Stimulated activated CD4-positive, alpha-beta T cell treated with anti-CD3 and anti-CD28 coated beads, Interleukin-15, amount 100 ng/mL, for 48 hours (primary cell): Measurements from ENCODE around the gene DHRS2.

ENCODE experiments used
- DNase-seq, 2 donors: peaks; one replicate each; pipeline ENCODE4 v3.0.0-alpha.2; 2020; ENCODE audit warnings: low read depth in 2 of 2

Gene DHRS2

DNA sequence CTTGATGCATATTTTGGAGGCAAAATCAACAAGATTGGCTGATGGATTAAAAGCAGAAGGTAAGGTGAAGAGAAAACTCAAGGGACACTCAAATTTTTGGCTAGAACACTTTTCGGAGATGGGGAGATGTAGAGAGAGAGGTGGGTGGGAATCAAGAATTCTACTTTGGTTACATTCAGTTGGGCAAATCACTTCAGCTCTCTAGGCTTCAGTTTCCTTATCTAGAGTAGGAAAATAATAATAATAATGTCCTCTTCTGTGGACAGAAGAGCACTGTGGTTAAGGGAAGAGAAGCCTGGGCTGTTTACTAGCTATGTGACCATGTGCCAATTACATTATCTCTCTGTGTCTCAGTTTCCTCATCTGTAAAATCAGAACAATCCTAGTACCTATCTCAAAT is 23.4 kb upstream of the DHRS2 start:
- DNase-seq = no peak

DNA sequence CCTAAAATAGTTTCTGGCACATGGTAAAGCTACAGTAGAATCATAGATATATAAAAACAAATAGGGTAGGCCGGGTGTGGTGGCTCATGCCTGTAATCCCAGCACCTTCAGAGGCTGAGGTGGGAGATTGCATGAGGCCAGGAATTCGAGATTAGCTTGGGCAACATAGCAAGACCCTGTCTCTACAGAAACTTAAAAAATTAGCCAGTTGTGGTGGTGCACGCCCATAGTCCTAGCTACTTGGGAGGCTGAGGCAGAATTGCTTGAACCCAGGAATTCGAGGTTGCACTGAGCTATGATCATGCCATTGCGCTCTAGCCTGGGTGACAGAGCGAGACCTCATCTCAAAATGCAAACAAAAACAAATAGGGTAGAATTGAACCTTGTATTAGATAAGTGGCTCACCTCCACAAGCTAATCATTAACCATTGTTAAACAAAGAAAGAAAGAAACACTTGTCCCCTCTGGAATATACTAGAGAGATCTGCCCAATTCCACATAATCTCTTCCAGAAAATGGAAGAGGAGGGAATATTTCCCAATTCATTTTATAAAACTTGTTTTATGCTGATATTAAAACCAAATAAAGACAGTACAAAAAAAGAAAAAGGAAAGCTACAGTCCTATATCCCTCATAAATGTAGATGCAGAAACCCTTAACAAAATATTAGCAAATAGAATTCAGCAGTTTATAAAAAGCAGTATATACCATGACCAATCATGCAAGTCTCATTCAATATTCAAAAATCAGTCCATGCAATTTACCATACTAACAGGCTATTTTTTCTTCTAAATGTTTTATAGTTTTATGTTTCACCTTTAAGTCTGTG is 22.7 kb upstream of the DHRS2 start:
- no peak for DNase-seq

DNA sequence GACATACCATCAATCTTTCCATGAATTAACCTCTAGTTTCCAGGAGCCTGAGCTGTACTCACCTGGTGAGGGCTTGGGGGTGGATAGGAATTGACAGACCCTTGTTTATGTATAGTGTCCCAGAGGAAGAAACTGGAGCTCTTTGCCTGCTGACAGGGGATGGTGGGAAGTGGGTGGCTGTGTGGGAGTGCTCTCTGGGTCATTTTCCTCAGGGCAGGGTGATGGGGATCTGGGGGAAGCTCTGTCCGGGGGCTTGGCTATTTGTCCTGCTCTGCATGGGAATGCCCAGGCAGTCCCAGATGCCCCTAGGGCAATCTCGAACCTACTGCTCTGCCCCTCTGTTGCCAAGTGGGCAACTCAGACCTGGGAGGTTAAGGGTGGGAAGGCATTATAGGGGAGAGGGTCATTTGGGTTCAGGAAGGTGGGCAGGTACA is 21.8 kb upstream of the DHRS2 start:
- DNase-seq = no peak

DNA sequence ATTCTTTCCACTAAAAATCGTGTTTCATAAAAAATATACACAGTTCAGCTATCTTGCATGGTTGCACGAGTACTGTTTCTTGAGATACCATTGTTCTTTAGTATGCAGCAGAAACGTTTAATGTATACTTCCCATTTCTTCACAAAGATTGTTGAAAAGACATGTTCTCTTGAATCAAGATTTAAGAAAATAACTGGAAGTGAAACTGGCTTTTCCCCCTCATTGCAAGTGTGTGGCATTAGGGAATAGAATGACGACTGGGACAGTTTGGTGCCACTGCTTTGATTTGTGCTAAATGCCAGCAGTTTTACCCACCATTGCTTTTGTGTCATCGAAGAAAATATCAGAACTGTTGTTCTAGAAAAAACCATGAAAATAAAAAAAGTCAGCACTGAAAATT is 20.3 kb upstream of the DHRS2 start:
- no peak for DNase-seq

DNA sequence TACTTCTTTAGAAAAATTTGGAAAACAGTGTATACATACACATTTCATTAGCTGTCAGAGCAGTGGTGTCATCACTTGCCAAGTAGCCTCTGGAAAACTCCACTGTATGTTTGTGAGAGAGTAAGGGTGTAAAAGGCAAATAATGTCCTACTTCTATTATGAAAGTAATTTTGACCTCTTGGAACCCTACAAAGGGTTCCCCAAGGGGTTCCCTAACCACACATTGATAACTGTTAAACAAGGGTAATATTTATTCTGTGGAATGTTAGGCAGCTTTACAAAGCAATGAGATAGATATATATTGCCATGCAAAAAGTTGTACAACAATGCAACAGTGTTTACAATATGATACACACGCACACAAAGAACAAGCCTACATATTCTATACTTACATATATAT is 18.6 kb upstream of the DHRS2 start:
- DNase-seq = no peak

DNA sequence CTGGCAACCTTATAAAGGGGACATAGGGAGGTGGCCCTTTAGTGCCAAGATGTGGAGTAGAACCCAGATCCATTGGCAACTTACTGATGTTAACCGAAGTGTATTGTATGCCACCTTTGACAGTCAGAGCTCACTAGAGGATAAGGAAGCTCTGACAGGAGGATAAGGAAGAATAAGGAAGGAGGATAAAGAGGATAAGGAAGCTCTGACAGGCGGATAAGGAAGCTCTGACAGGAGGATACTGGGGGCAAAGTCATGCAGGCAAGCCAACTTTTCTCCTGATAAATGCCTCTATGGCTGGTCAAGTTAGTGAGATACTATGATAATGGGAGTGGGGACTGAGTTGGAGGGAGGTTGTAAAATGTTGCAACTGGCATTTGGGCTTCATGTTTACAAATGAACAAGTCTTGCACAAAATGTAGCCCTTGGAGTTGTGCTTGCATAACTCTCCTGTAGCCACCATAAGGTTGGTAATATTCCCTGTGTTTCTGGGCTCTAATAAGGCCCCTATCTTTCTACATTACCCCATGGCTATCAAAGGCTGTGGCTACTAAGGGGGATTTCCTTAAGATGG is 17.7 kb upstream of the DHRS2 start:
- no peak for DNase-seq

DNA sequence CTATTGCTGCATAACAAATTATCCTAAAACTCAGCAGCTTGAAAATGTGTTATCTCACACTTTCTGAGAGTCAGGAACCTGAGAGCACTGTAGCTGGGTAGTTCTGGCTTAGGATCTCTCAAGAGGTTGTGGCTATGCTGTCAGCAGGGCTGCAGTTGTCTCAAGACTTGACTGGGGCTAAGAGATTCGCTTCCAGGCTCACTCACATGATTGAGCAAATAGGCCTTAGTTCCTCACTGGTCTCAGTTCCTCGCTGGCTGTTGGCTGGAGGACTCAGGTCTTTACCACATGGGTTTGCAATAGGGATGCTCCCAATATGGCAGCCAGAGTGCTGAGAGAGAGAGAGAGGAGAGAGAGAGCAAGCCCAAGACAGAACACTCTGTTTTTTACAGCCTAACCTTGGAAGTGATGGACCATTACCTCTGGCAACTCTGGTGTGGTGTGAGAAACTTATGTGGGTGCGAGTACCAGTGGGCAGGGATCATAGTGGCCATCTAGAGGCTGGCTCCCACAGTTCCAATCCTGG is 15.9 kb upstream of the DHRS2 start:
- no peak for DNase-seq

DNA sequence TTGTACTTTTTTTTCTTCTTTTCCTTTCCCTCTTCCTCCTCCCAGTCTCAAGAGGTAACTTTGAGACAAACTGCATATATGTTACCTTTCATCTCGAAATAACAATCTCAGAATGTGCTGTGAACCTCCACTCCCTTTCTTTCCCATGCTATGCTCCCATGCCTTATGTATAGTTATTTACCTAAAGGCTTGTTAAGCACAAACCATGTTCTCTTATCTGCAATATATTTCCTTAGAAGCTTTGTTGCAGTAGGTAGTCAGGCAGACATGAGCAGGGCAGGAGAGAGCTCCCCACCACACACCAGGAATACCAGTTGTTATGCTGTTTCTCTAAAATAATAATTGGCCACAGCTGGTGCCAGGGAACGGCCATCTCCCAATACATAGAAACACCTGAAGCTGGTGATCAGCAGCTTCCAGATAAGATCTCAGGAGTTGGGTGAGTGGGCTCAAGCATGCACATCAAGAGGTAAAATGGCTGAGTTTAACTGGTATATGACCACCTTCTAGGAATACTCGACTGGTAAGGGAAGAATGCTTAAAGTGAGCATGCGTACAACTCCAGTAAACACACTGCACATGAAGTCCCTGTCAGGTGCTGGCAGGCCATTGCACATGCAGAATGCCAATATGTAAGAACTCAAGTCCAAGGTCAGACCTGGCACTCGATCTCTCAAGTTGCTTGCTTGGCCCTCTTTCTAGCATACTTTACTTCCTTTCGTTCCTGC is 14.8 kb upstream of the DHRS2 start:
- no peak for DNase-seq

DNA sequence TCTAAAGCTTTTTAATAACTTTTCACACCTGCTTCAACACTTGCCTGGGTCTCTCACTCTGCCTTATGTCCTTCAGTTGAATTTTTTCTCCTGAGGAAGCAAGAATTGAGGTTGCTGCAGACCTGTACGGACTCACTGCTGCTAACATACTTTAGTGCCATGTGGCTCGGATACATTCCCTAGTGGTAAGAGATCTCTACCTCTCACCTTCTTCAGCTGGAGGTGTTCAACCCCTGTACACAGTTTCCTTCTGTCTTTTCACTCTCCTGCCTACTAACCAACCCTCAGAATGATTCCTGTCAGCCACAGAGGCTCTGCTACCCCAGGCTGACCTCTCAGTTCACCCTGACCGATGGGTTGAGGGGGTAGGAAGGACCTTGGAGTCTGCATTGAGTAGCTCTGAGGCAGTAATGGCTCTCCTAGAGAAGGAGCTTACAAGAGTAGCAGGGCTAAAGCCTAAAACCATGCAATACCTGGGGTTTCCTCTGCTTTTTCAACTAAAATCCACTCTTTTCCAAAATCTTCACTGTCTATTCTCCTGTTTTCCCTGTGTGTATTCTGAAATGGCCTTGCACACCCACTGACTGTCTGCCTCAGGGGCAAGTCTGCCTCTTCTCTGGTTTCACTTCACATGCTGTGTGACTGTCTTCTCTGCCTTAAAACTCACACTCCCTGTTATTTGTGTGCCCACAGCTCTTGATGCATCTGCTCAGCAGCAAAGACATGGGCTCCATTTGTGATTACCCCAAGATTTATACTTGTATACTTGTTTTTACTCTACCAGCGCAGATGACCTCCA is 14.0 kb upstream of the DHRS2 start:
- DNase-seq = no peak

DNA sequence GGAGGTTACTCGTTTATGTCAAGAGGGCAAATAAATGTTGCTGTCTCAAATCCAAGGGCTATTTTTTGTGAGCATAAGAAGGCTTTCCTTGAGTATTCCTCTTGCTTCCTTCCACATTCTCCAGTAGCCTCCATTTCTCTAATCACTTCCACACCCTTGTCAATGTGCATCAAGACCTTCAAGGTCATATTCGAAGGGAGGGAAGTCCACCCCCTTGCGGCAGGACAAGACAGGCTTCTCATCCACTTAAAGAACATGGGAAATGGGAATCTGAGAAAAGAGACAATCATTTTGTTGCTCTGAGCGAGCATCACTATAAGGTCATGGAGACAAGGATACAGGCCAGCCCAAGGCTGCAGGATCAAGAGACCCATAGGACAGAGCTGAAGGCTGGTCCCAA is 13.2 kb upstream of the DHRS2 start:
- DNase-seq = no peak

DNA sequence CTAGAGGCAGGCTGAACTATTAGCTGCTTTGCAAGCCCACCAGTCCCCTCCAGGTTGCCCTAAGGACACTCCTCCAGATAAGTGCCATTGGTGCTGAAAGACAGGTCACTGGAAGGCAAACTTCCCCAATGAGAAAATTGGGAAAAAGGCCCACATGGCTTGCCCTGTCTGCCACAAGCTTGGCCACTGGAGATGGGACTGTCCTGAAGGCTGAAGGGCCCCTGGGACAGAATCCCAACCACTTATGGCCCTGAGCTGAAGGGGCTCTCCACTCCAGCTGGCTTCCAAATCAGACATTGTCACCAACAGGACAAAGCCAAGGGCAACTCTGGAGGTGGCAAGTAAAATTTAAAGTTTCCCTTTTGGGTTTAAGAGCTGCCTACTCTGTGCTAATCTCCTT is 12.2 kb upstream of the DHRS2 start:
- DNase-seq = no peak

DNA sequence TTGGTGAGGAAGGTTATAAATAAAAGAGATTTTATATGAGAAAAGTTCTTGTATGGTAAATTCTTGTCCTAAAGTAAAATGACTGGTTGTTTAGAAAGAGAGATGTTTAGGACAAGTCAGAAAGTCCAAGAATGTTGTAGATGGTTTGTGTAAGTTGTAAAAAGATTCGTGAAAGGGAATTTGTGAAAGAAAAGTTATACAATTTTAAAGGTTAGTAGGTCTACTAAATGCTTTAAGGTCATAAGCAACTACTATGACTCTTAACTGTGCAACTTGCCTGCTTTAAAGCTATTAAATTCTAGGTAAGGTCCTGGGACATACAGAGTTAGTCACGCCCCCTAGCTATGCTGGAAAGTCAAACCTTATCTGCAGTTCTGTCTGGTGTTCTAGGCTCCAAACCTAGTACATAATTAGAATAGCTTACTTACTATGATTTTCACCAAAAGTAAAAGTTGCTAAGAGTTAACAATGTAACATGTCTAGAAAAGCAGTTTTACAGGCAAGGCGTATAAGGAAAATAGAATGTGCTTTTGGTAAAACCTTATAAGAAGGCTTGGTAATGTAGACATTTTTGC is 11.2 kb upstream of the DHRS2 start:
- DNase-seq = no peak

DNA sequence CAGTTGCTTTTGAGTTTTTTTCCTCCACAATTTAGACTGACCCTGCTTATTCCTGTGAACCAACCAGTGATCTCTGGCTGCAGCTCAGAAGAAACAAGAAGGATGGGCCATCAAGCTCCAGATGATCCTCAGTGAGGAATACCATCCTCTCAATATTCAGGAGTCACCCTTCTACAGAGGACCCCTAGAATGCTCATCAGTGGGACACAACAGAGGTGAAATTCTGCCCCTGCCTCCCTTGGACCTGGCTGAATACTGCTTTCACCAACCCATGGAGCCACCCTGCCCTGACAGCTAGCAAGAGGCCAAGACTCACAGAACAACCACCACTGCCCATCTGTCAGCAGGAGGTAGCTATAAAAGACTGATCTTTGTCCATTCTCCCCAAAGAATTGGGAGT is 9.2 kb upstream of the DHRS2 start:
- no peak for DNase-seq

DNA sequence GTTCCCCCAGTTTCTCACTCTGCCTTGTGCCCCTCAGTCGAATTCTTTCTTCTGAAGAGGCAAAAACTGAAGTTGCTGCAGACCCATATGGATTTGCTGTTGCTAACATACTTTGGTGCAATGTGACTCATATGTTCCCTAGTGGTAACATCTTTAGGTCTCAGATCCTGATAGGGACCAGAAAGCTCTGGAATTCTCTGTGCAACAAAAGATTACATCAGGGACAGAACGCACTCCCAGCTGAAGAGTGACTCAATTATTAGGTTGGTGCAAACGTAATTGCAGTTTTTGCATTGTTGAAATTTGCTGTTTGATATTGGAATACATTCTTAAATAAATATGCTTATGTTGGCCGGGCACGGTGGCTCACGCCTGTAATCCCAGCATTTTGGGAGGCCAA is 8.2 kb upstream of the DHRS2 start:
- DNase-seq = no peak

DNA sequence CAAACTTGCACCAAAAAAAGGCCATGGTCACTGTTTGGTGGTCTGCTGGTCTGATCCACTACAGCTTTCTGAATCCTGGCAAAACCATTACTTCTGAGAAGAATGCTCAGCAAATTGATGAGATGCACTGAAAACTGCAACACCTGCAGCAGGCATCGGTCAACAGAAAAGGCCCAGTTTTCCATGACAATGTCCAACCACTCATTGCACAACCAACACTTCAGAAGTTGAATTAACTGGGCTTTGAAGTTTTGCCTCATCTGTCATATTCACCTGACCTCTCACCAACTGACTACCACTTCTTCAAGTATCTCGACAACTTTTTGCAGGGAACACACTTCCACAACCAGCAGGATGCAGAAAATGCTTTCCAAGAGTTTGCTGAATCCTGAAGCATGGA is 7.0 kb upstream of the DHRS2 start:
- no peak for DNase-seq

DNA sequence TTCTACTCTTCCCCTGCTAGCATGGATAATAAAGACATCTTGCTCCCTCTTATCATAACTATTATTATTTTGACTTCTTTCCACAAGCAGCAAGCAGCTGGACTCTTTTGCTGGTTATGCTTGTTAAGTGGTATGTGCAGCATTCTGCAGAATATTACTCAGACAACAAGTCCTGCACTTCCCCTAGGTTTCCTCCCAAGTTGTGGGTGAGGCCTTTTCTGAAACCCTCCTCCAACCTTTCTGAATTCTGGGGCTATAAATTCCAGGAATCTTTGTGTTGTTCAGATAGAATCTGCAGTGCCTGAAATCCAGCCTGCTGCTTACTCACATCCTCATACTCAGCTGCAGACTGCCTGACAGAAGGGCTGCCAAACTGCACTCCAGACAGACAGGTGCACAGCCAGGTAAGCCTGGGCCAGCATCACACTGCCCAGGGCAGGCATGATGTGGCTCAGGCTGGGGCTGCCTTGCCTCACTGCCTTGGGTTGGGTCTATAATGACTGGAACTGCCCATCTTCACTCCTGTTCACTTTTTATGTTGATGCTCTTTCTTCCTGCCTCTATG is 6.2 kb upstream of the DHRS2 start:
- no peak for DNase-seq

DNA sequence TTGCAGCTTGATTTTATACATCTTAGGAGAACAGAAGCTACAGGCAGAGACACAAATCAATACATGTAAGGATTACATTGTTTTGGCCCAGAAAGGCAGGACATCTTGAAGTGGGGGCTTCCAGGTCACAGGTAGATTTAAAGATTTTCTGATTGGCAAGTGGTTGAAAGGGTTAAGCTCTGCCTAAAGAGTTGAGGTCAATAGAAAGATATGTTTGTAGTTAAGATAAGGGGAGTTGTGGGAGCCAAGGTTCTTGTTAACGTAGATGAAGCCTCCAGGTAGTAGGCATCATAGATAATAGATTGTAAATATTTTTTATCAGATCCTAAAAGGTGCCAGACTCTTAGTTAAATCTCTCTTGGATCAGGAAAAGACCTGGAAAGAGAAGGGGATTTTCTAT is 5.5 kb upstream of the DHRS2 start:
- no peak for DNase-seq

DNA sequence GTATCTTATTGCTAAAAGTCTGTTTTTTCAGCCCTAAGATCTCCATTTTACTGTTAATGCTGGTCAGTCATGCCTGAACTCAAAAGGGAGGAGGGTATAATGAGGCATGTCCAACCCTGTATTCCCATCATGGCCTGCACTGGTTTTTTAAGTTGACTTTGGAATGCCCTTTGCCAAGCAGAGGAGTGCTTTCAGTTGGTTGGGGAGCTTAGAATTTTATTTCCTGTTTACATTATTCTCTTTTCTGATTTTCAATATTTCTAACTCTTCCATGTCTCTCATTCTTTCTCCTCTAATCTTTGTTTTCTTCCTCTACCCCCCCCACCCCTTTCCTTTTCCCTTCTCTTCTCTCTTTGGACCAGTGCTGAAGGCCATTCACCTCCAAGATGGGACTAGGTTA is 4.9 kb upstream of the DHRS2 start:
- DNase-seq = no peak

DNA sequence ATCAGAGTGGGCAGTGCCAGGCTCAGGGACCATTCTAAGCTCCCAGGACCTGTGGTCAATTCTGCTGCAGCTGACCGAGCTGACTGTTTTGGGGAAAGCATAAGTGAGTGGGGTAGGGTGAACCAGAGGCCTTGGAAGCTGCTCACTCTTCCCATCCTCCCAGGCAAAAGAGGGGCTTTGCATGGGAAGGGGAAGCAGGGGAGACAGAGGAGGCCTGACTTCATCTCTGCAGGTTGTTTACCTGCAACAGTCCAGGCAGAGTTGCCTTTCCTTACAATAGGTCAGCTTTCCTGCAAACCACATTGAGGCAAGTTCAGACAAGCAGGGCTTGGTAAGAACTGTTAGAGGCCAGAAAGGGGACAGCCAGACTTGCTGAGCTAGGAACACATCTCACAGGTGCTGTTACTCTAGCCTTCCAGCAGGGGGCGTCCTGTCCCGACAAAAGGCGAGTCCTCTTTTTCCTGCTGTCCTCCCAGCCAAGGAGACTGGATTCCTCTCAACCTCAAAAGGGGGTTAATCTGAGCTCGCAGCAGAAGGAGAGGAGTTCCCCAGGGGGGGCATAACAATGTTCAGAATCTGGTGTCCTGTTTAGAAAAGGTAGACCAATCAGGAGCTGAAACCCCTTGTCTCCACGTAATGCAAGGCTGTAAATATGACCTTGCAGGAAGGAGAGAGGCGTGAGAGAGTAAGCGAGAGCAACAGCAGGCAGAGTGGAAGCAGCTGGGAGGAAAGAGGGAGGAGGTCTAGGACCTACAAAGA is 4.3 kb upstream of the DHRS2 start:
- DNase-seq = peak; percentile 37 to 64

DNA sequence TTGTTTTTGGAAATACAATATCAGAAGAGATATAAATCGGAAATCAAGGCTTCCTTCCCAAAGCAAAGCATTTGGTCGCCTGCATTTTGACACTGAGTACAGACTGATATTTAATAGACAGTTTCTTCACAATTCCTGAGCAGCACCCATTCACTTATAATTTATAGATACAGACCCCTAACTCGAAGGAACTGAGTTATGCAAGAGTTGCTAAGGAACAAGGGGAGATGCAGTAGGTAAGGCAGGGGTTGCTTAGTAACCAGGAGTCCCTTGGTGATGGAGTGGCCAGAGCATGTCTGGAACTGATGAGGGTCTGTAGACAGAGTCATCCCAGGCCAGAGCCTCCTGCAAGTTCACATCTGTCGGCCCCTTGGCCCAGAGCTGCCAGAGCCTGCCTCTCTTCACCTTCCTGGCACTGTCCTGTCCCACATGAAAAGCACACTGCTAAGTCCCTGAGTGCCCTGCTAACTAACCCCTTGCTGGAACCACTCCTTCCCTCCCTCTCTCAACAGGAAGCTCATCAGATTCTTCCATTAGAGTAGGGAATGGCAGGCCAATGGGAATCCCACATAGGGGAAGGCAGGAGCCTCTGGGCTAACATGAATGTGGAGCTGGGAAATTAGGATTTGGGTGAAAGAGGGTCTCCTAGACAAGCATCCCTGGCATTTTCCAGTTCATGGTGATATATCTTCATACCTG is 3.6 kb upstream of the DHRS2 start:
- no peak for DNase-seq
